HepG2 (cell line): ENCODE measurements around the gene SPP2. TPM values are rescaled to one million over a fixed set of nuclear protein-coding genes. Genes with fewer than 3 reads are reported as not detected.

Source experiments
- ATAC-seq: fragments of 200-7000 bp; cut with Tn5 transposase; 3 replicates; pipeline ENCODE4 v1.9.1; 2020; ENCODE audit warnings: mild to moderate bottlenecking, moderate library complexity
- BruUV-seq: library from RNA; stranded (reverse); fragments of 400-500 nt; replicated peaks from 2 replicates; lab custom pipeline; 2021; lab: Mats Ljungman, UMichigan
- CTCF ChIA-PET: fragments of 300-600 bp; formaldehyde crosslinking; extraction: SDS; loops from one replicate; lab custom pipeline; 2021; ENCODE audit warnings: low total read pairs, inconsistent platforms, low intra/inter-chr PET ratio; lab: Yijun Ruan, JAX
- POLR2A ChIA-PET: fragments of 350-600 bp; sonication (Branson Sonifier 250); formaldehyde crosslinking; loops from one replicate; lab custom pipeline; 2020; ENCODE audit warnings: antibody characterized with exemption, inconsistent platforms; lab: Yijun Ruan, JAX
- DNase-seq: peaks from one replicate; pipeline ENCODE4 v3.0.0-alpha.2; 2015; ENCODE audit warnings: low spot score
- FAIRE-seq: peaks from 3 replicates; lab custom pipeline; 2011; peaks lifted over from hg19 to GRCh38; lab: Jason Lieb, UNC
- H2AFZ ChIP-seq: one replicate; pipeline ENCODE4 v1.6.1; 2011; ENCODE audit warnings: low read length, inconsistent platforms
- H3K27ac ChIP-seq: fragments of 300-600 bp; 3 replicates; pipeline ENCODE4 v1.8.0; 2011; ENCODE audit warnings: mixed run types, mild to moderate bottlenecking, mixed read lengths, low read length, inconsistent platforms; ENCODE audit not compliant: insufficient read depth; ENCODE audit errors: extremely low read length
- H3K27me3 ChIP-seq, 2 experiments: fragments of 200-600 bp in 1 of 2; 2 replicates in 1 of 2; 3 replicates in 1 of 2; pipeline versions ENCODE4 v1.6.0 to v1.8.0; 2011; ENCODE audit warnings: low read length in 2 of 2, mild to moderate bottlenecking in 2 of 2, moderate library complexity in 2 of 2, inconsistent platforms in 1 of 2; ENCODE audit not compliant: insufficient read depth in 2 of 2, control insufficient read depth in 1 of 2
- H3K36me3 ChIP-seq, 2 experiments: fragments of 200-600 bp in 1 of 2; replicated peaks in 1 of 2; 2 replicates in 1 of 2; 3 replicates in 1 of 2; pipeline versions ENCODE4 v1.5.1 to v1.8.0; 2011; ENCODE audit warnings: low read length in 2 of 2, inconsistent platforms in 1 of 2; ENCODE audit not compliant: insufficient read depth in 2 of 2, control insufficient read depth in 1 of 2
- H3K4me1 ChIP-seq: 2 replicates; pipeline ENCODE4 v1.5.1; 2012; ENCODE audit warnings: low read length, inconsistent platforms; ENCODE audit not compliant: insufficient read depth
- H3K4me2 ChIP-seq: 2 replicates; pipeline ENCODE4 v1.6.0; 2011; ENCODE audit warnings: low read depth, low read length, inconsistent platforms
- H3K4me3 ChIP-seq, 3 experiments: fragments of 200-600 bp in 1 of 3; sonication (generic), shearing (Covaris generic) in 1 of 3; replicated peaks in 1 of 3; 2 replicates each; pipeline ENCODE4 v1.5.1; 2011 to 2016; ENCODE audit warnings: low read length in 3 of 3, inconsistent platforms in 2 of 3, low read depth in 2 of 3, mild to moderate bottlenecking in 2 of 3, control low read depth in 1 of 3, mixed read lengths in 1 of 3; ENCODE audit not compliant: insufficient read depth in 1 of 3
- H3K79me2 ChIP-seq: one replicate; pipeline ENCODE4 v1.6.1; 2011; ENCODE audit warnings: low read length, inconsistent platforms; ENCODE audit not compliant: insufficient read depth
- H3K9ac ChIP-seq: 2 replicates; pipeline ENCODE4 v1.6.0; 2011; ENCODE audit warnings: mild to moderate bottlenecking, low read depth, low read length, inconsistent platforms; ENCODE audit not compliant: insufficient read depth
- H3K9me3 ChIP-seq: 2 replicates; pipeline ENCODE4 v1.5.1; 2012; ENCODE audit warnings: mild to moderate bottlenecking, low read length
- H4K20me1 ChIP-seq: 2 replicates; pipeline ENCODE4 v1.6.0; 2011; ENCODE audit warnings: inconsistent platforms, mild to moderate bottlenecking, low read length, moderate library complexity; ENCODE audit not compliant: insufficient read depth
- AHR ChIP-seq: IDR thresholded peaks from 2 replicates; pipeline ENCODE4 v1.6.1; 2018; ENCODE audit warnings: missing genetic modification reagents, missing compliant biosample characterization
- FOSL1 ChIP-seq: sonication (generic); formaldehyde crosslinking; IDR thresholded peaks from 2 replicates; pipeline ENCODE4 v1.9.0; 2021; ENCODE audit warnings: missing genetic modification reagents, borderline replicate concordance
- IRF2 ChIP-seq: IDR thresholded peaks from 2 replicates; pipeline ENCODE4 v1.6.1; 2018; ENCODE audit warnings: missing genetic modification reagents, missing compliant biosample characterization
- NR0B2 ChIP-seq: sonication (generic); formaldehyde crosslinking; IDR thresholded peaks from 2 replicates; pipeline ENCODE4 v1.4.0; 2020; ENCODE audit warnings: mild to moderate bottlenecking, missing genetic modification reagents
- NR2F1 ChIP-seq, 2 experiments: fragments of 450-650 bp in 1 of 2; formaldehyde crosslinking in 1 of 2; IDR thresholded peaks; 2 replicates each; pipeline versions ENCODE4 v1.5.0 to v1.6.1; 2016 to 2020; ENCODE audit warnings: mild to moderate bottlenecking in 1 of 2, missing compliant biosample characterization in 1 of 2, missing genetic modification reagents in 1 of 2, moderate library complexity in 1 of 2
- TGIF2 ChIP-seq: IDR thresholded peaks from 2 replicates; pipeline ENCODE4 v1.6.1; 2016; ENCODE audit warnings: control low read depth, missing compliant biosample characterization
- USF2 ChIP-seq, 2 experiments: sonication (generic) in 1 of 2; formaldehyde crosslinking in 1 of 2; IDR thresholded peaks; 2 replicates each; pipeline versions ENCODE4 v1.5.1 to v1.6.1; 2011 to 2020; ENCODE audit warnings: borderline replicate concordance in 1 of 2, low read depth in 1 of 2, low read length in 1 of 2, mild to moderate bottlenecking in 1 of 2, missing genetic modification reagents in 1 of 2, moderate library complexity in 1 of 2
- ZFP41 ChIP-seq: sonication (generic); formaldehyde crosslinking; IDR thresholded peaks from 2 replicates; pipeline ENCODE4 v1.4.0; 2020; ENCODE audit warnings: mild to moderate bottlenecking, missing genetic modification reagents, borderline replicate concordance
- ZNF615 ChIP-seq: sonication (generic); formaldehyde crosslinking; IDR thresholded peaks from 2 replicates; pipeline ENCODE4 v1.5.0; 2020; ENCODE audit warnings: mild to moderate bottlenecking, missing genetic modification reagents, borderline replicate concordance
- ZNF790 ChIP-seq: sonication (generic); formaldehyde crosslinking; IDR thresholded peaks from 2 replicates; pipeline ENCODE4 v1.8.0; 2022; ENCODE audit warnings: missing genetic modification reagents, mild to moderate bottlenecking, borderline replicate concordance
- WGBS: methylation state at CpG from one replicate; pipeline ENCODE4 v1.1.6; 2017; ENCODE audit warnings: low lambda C conversion rate; 5-methylcytosine and 5-hydroxymethylcytosine counted together
- in situ Hi-C: cut with HindIII; loops from 2 replicates; pipeline ENCODE4 v1.10.0; 2017; ENCODE audit warnings: low pct_unique_long_range_greater_than_20kb; ENCODE audit not compliant: extremely low pct_ligation_motif_present
- intact Hi-C: fragments of 100-400 bp; cut with micrococcal nuclease; formaldehyde crosslinking; loops from one replicate; pipeline ENCODE4 v1.10.0; 2022; ENCODE audit not compliant: unreplicated experiment
- polyA plus RNA-seq, 8 experiments: library from polyadenylated mRNA; depleted of rRNA in 3 of 8; stranded (reverse) in 7 of 8; unstranded in 1 of 8; fragments of >200 nt; fragmentation: Illumina TruSeq in 4 of 8; extraction: Trizol in 4 of 8; gene quantifications; 2 replicates each; pipeline versions ENCODE4 v1.2.1 to v1.2.3, GENCODE V29; 2011 to 2016; ENCODE audit warnings: low read depth in 4 of 8, missing spikeins in 1 of 8, mixed read lengths in 1 of 8; ENCODE audit not compliant: insufficient read depth in 1 of 8
- total RNA-seq, 5 experiments: library from RNA; depleted of rRNA; stranded (reverse); fragments of >200 nt; fragmentation: Illumina TruSeq; extraction: Trizol; gene quantifications; 2 replicates each; pipeline ENCODE4 v1.2.3, GENCODE V29; 2016; ENCODE audit warnings: low read depth in 1 of 5
- TF ChIP-seq, protein P1 (sequence below): IDR thresholded peaks from 2 replicates; pipeline ENCODE4 v1.6.1; 2016; ENCODE audit warnings: missing biosample characterization, missing genetic modification reagents, low read depth
- TF ChIP-seq, protein P2 (sequence below): sonication (generic); formaldehyde crosslinking; IDR thresholded peaks from 2 replicates; pipeline ENCODE4 v1.5.0; 2020; ENCODE audit warnings: mild to moderate bottlenecking, missing genetic modification reagents
- TF ChIP-seq, protein P3 (sequence below): sonication (generic); formaldehyde crosslinking; IDR thresholded peaks from 2 replicates; pipeline ENCODE4 v1.4.0; 2020; ENCODE audit warnings: missing genetic modification reagents, borderline replicate concordance

The SPP2 gene
- total and polyA plus RNA-seq, 2 of the 13 experiments (the other 11 are each of a cell fraction or from before 2014, with no cell fraction given), result not detected

DNA sequence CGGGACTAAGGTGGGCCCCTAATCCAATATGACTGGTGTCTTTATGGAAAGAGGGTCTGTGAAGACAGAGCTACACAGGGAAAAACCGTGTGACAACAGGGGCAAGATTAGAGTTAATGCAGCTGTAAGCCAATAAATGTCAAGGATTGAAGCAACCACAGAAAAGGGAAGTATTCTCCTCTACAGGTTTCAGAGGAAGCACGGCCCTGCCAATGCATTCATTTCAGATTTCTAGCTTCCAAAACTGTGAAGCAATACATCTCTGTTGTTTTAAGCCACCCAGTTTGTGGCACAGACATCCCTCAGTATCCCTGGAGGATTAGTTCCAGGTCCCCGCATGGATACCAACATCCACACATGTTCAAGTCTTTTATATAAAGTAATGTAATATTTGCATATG is 48.8 kb downstream of the SPP2 start:
- CTCF ChIA-PET, result no interaction called here
- H2AFZ ChIP-seq, result no peak overlapping the region
- in situ Hi-C loops, result no loop called here
- H3K4me1 ChIP-seq, result no peaks in the 10 kb centered on the region
- H3K36me3 ChIP-seq, result no peaks in the 10 kb centered on the region
- FAIRE-seq (no peak), DNase-seq (no peak), ATAC-seq (no peak)
- BruUV-seq, result no TSS peak
- no peaks in the 10 kb centered on the region for H3K27me3 ChIP-seq
- H3K79me2 ChIP-seq, result no peaks in the 10 kb centered on the region
- intact Hi-C loops, result no loop called here
- POLR2A ChIA-PET, result no interaction called here
- H3K9ac ChIP-seq, result no peak overlapping the region
- H4K20me1 ChIP-seq, result no peaks in the 10 kb centered on the region
- H3K4me2 ChIP-seq, result no peak overlapping the region
- H3K27ac ChIP-seq, result no peak overlapping the region
- 40% methylated on average over 4 of the region's 4 CpGs for WGBS
- no peak overlapping the region for H3K4me3 ChIP-seq
- H3K9me3 ChIP-seq, result no peaks in the 10 kb centered on the region
- TF ChIP-seq, protein P1, sequence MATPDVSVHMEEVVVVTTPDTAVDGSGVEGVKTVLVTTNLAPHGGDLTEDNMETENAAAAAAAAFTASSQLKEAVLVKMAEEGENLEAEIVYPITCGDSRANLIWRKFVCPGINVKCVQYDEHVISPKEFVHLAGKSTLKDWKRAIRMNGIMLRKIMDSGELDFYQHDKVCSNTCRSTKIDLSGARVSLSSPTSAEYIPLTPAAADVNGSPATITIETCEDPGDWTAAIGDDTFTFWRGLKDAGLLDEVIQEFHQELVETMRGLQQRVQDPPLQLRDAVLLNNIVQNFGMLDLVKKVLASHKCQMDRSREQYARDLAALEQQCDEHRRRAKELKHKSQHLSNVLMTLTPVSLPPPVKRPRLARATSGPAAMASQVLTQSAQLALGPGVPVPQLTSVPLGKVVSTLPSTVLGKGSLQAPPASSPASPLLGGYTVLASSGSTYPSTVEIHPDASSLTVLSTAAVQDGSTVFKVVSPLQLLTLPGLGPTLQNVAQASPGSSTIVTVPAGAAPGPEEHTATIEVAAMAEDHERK, result no peak
- TF ChIP-seq ZNF615 (CRISPR knock-in tag) (no peak), ZNF790 (no peak), NR0B2 (CRISPR knock-in tag) (no peak), TGIF2 (CRISPR knock-in tag) (no peak), ZFP41 (CRISPR knock-in tag) (no peak), FOSL1 (CRISPR knock-in tag) (no peak), USF2 (IDR thresholded peaks at IDR 0.05; ENCODE audit: low read depth, low read length) (no peak), USF2 (CRISPR knock-in tag; IDR thresholded peaks at IDR 0.05; ENCODE audit: borderline replicate concordance) (no peak), AHR (CRISPR knock-in tag) (no peak), IRF2 (CRISPR knock-in tag) (no peak), NR2F1 (CRISPR knock-in tag; IDR thresholded peaks at IDR 0.05) (no peak)
- TF ChIP-seq, protein P2, sequence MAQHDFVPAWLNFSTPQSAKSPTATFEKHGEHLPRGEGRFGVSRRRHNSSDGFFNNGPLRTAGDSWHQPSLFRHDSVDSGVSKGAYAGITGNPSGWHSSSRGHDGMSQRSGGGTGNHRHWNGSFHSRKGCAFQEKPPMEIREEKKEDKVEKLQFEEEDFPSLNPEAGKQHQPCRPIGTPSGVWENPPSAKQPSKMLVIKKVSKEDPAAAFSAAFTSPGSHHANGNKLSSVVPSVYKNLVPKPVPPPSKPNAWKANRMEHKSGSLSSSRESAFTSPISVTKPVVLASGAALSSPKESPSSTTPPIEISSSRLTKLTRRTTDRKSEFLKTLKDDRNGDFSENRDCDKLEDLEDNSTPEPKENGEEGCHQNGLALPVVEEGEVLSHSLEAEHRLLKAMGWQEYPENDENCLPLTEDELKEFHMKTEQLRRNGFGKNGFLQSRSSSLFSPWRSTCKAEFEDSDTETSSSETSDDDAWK (CRISPR knock-in tag), result no peak
- TF ChIP-seq, protein P3, sequence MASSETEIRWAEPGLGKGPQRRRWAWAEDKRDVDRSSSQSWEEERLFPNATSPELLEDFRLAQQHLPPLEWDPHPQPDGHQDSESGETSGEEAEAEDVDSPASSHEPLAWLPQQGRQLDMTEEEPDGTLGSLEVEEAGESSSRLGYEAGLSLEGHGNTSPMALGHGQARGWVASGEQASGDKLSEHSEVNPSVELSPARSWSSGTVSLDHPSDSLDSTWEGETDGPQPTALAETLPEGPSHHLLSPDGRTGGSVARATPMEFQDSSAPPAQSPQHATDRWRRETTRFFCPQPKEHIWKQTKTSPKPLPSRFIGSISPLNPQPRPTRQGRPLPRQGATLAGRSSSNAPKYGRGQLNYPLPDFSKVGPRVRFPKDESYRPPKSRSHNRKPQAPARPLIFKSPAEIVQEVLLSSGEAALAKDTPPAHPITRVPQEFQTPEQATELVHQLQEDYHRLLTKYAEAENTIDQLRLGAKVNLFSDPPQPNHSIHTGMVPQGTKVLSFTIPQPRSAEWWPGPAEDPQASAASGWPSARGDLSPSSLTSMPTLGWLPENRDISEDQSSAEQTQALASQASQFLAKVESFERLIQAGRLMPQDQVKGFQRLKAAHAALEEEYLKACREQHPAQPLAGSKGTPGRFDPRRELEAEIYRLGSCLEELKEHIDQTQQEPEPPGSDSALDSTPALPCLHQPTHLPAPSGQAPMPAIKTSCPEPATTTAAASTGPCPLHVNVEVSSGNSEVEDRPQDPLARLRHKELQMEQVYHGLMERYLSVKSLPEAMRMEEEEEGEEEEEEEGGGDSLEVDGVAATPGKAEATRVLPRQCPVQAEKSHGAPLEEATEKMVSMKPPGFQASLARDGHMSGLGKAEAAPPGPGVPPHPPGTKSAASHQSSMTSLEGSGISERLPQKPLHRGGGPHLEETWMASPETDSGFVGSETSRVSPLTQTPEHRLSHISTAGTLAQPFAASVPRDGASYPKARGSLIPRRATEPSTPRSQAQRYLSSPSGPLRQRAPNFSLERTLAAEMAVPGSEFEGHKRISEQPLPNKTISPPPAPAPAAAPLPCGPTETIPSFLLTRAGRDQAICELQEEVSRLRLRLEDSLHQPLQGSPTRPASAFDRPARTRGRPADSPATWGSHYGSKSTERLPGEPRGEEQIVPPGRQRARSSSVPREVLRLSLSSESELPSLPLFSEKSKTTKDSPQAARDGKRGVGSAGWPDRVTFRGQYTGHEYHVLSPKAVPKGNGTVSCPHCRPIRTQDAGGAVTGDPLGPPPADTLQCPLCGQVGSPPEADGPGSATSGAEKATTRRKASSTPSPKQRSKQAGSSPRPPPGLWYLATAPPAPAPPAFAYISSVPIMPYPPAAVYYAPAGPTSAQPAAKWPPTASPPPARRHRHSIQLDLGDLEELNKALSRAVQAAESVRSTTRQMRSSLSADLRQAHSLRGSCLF (CRISPR knock-in tag), result no peak
